Muscle layer of duodenum (tissue), 2 donors: ENCODE measurements around the gene LPP.
"Not testable (repeated sequence)": the region's sequence is repeated elsewhere in the genome, so short reads cannot be mapped to it uniquely, and the experiment has no call there.

Source experiments
- H3K27ac ChIP-seq: one replicate; pipeline ENCODE4 v1.7.0; 2013; ENCODE audit warnings: mild to moderate bottlenecking, low read length
- H3K27me3 ChIP-seq: one replicate; pipeline ENCODE4 v1.7.0; 2013; ENCODE audit warnings: low read depth, mild to moderate bottlenecking, control low read depth, low read length
- H3K36me3 ChIP-seq, 2 donors: one replicate each; pipeline ENCODE4 v1.7.0; 2013; ENCODE audit warnings: low read length in 2 of 2, control low read depth in 1 of 2, mild to moderate bottlenecking in 1 of 2; ENCODE audit not compliant: insufficient read depth in 2 of 2, control insufficient read depth in 1 of 2
- H3K4me1 ChIP-seq, 2 donors: one replicate each; pipeline ENCODE4 v1.7.0; 2013; ENCODE audit warnings: low read length in 2 of 2, mild to moderate bottlenecking in 2 of 2, control low read depth in 1 of 2, moderate library complexity in 1 of 2; ENCODE audit not compliant: insufficient read depth in 2 of 2, control insufficient read depth in 1 of 2
- H3K4me3 ChIP-seq, 2 donors: one replicate each; pipeline ENCODE4 v1.7.0; 2013; ENCODE audit warnings: low read length in 2 of 2, low read depth in 1 of 2, mild to moderate bottlenecking in 1 of 2
- H3K9me3 ChIP-seq, 2 donors: one replicate each; pipeline ENCODE4 v1.7.0; 2013; ENCODE audit warnings: low read length in 2 of 2, control low read depth in 1 of 2, mild to moderate bottlenecking in 1 of 2; ENCODE audit not compliant: control insufficient read depth in 1 of 2
- donor health status: healthy.

Gene LPP

DNA sequence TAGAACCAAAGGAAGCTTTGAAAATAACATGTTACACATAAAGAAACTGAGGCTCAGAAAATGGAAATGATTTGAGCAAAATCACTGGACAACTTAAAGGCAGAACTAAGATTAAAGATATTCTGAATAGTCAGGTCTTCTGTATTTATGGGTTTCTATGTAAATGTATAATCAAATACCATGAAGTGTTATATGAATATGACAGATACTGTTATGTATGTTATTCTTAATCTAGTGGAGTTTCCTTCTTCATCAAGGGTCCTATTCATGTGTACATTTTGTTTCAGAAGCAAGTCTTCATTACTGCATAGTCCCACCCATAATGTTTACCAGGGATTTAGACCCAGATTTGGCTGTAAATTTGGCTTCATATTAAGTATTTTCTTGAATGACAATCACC is 547.0 kb downstream of the LPP start:
- no peak overlapping the region for H3K4me3 ChIP-seq
- H3K27ac ChIP-seq: no peak overlapping the region
- no peaks in the 10 kb centered on the region for H3K36me3 ChIP-seq
- H3K4me1 ChIP-seq: peaks cover 0 to 13% of the 10 kb centered on the region in 2 donors
- H3K9me3 ChIP-seq: no peaks in the 10 kb centered on the region
- no peaks in the 10 kb centered on the region for H3K27me3 ChIP-seq

DNA sequence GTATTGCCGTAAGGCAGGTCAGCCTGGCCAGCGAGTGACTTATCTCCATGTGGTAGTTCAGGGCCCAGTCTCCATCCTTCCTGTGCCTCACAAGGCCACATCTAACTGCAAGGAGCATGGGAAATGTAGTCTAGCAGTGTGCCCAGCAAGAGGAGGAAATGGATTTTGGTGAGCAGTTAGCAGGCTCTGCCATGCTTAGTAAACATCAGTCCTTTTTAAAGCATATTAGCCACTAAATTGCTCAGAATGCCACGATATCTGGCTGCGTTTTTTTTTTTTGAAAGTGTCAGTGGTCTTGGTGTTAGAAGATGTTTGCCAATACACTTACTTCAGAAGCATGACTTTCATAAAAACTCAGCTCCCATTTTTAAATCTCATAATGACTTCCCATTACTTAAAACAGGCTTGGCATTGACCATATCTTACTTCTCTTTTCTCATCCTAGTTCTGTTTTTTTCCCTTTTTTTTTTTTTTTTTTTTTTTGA is 547.6 kb downstream of the LPP start:
- no peaks in the 10 kb centered on the region for H3K36me3 ChIP-seq
- peaks cover 0 to 13% of the 10 kb centered on the region in 2 donors for H3K4me1 ChIP-seq
- H3K27ac ChIP-seq: peak overlapping the region; percentile 5
- H3K27me3 ChIP-seq: no peaks in the 10 kb centered on the region
- no peak overlapping the region for H3K4me3 ChIP-seq
- no peaks in the 10 kb centered on the region for H3K9me3 ChIP-seq

- not testable (repeated sequence) for H3K27ac ChIP-seq, H3K36me3 ChIP-seq, H3K4me3 ChIP-seq, H3K9me3 ChIP-seq, H3K27me3 ChIP-seq
- H3K4me1 ChIP-seq: peaks cover 0 to 13% of the 10 kb centered on the region in 2 donors
Observed at GRCh38 chr3:188702028-188702427, 548.1 kb downstream of the LPP start.

GRCh38 chr3:188706176-188706575 is 552.2 kb downstream of the LPP start:
- Histone ChIP-seq H3K9me3 (no peaks in the 10 kb centered on the region), H3K4me3 (no peak overlapping the region), H3K27me3 (no peaks in the 10 kb centered on the region), H3K27ac (no peak overlapping the region), H3K4me1 (peaks cover 0 to 5% of the 10 kb centered on the region in 2 donors), H3K36me3 (peaks cover 4 to 5% of the 10 kb centered on the region in 2 donors)

GRCh38 chr3:188706599-188706998 is 552.6 kb downstream of the LPP start:
- no peaks in the 10 kb centered on the region for H3K27me3 ChIP-seq
- H3K9me3 ChIP-seq: no peaks in the 10 kb centered on the region
- peaks cover 0 to 6% of the 10 kb centered on the region in 2 donors for H3K4me1 ChIP-seq
- H3K4me3 ChIP-seq: no peak overlapping the region
- H3K27ac ChIP-seq: no peak overlapping the region
- peaks cover 4 to 5% of the 10 kb centered on the region in 2 donors for H3K36me3 ChIP-seq

GRCh38 chr3:188707381-188708288 is 553.7 kb downstream of the LPP start:
- H3K27ac ChIP-seq: no peak overlapping the region
- no peaks in the 10 kb centered on the region for H3K9me3 ChIP-seq
- H3K27me3 ChIP-seq: no peaks in the 10 kb centered on the region

GRCh38 chr3:188711881-188712247 is 557.9 kb downstream of the LPP start:
- Histone ChIP-seq H3K36me3 (peaks cover 4 to 5% of the 10 kb centered on the region in 2 donors), H3K4me1 (peaks cover 0 to 10% of the 10 kb centered on the region in 2 donors)

More at GRCh38 chr3:188707381-188708288, 553.7 kb downstream of the LPP start:
- Histone ChIP-seq H3K4me3 (no peak overlapping the region), H3K36me3 (peaks cover 4 to 5% of the 10 kb centered on the region in 2 donors), H3K4me1 (peaks cover 0 to 14% of the 10 kb centered on the region in 2 donors)

DNA sequence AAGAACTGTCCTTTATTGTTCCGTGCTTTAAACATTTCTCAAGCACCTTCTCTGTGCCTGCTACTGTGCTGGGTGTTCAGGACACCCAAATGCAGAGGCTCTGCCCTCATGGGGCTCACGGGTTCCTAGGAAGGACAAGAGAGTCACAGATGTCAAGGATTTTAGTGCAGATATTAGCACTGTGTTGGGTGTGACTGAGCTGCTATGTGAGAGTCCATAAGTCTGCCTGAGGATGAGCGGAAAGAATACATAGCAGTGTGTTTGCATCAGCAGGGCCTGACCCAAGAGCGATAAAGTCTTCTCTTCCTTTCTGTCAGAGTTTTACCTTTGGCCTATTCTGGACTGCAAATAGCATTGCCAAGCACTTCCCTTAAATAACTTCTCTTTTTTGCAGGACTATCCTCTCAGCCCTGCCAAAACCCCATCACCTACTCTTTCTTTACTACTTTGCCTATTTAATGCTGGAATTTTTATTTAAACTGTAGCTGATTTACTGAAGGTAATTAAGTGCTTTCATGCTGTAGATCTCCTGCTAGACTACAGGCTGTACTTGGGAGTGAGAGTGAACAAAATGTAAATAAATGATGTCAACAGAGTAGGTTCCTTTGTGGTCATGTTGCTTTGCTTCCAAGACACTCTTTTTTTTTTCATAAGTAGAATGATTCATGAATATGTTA is 558.4 kb downstream of the LPP start:
- Histone ChIP-seq H3K4me1 (peaks cover 0 to 10% of the 10 kb centered on the region in 2 donors), H3K27me3 (no peaks in the 10 kb centered on the region), H3K4me3 (no peak overlapping the region), H3K9me3 (no peaks in the 10 kb centered on the region), H3K36me3 (peaks cover 4 to 5% of the 10 kb centered on the region in 2 donors), H3K27ac (peak overlapping the region; percentile 74)

More at GRCh38 chr3:188711881-188712247, 557.9 kb downstream of the LPP start:
- Histone ChIP-seq H3K9me3 (no peaks in the 10 kb centered on the region), H3K4me3 (no peak overlapping the region), H3K27ac (peak overlapping the region; percentile 74), H3K27me3 (no peaks in the 10 kb centered on the region)

GRCh38 chr3:188712991-188713390 is 559.0 kb downstream of the LPP start:
- Histone ChIP-seq H3K4me1 (peaks cover 0 to 10% of the 10 kb centered on the region in 2 donors), H3K9me3 (no peaks in the 10 kb centered on the region), H3K4me3 (no peak overlapping the region), H3K27me3 (no peaks in the 10 kb centered on the region), H3K27ac (no peak overlapping the region), H3K36me3 (peaks cover 4 to 5% of the 10 kb centered on the region in 2 donors)

DNA sequence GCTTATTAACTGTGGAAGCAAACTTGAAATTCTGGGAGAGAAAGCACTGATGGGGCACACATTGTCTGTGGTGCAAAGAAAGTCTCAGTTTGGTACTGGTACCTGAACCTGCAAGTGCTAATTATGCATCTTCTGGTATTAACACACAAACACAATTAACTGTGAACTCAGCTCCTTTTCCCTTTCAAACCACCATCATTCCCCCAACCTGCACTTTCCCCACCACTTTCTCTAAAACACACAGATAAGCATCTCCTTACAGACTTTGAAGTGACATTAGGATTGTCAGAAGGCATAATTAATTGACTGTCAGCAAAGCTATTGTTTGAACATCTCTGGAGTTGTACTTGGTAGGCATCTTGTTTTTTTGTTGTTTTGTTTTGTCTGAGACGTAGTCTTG is 565.6 kb downstream of the LPP start:
- Histone ChIP-seq H3K9me3 (no peaks in the 10 kb centered on the region), H3K27me3 (no peaks in the 10 kb centered on the region), H3K36me3 (no peaks in the 10 kb centered on the region), H3K4me3 (no peak overlapping the region), H3K27ac (no peak overlapping the region), H3K4me1 (peaks cover 0 to 5% of the 10 kb centered on the region in 2 donors)

DNA sequence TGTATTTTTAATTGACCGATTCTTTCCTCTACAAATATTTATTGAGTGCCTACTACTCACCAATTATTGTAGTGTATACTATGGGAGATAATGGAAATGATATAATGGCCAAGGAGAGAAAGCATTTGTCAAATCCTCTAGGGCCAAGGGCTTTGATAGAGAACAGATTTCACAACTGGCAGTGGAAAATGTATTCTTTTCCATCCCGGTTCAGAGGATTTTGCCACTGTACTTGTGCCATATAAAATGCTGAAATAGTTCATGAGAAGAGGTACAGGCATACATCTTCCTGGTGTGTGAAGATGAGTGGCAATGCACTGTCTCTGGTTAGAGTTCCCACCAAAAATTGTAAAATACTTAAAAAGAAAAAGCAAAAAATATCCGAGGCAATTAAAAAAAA is 566.3 kb downstream of the LPP start:
- H3K9me3 ChIP-seq: no peaks in the 10 kb centered on the region
- no peaks in the 10 kb centered on the region for H3K27me3 ChIP-seq
- H3K36me3 ChIP-seq: no peaks in the 10 kb centered on the region
- H3K27ac ChIP-seq: no peak overlapping the region
- no peak overlapping the region for H3K4me3 ChIP-seq
- H3K4me1 ChIP-seq: peaks cover 0 to 5% of the 10 kb centered on the region in 2 donors
